GM19438 (cell line): ENCODE measurements around the gene HMOX1.

ENCODE experiments used
- ATAC-seq: cut with Tn5 transposase; IDR thresholded peaks from one replicate; pipeline ENCODE4 v1.9.1; 2021; ENCODE audit warnings: low read depth; ENCODE audit not compliant: unreplicated experiment

Gene HMOX1

GRCh38 chr22:35380537-35381423 lies at the start of gene HMOX1:
Gene HMOX1, plus strand, starts transcription at chr22:35381096. Its CDS starts 78 bp downstream, at chr22:35381174.
- peak; percentile 60 for ATAC-seq

- ATAC-seq: no peak
These were observed 48.6 kb upstream of the HMOX1 start for GRCh38 chr22:35332278-35332677.

GRCh38 chr22:35333220-35333619 lies 47.7 kb upstream of the HMOX1 start:
- ATAC-seq: no peak

GRCh38 chr22:35334004-35334403 lies 46.9 kb upstream of the HMOX1 start:
- ATAC-seq: no peak

GRCh38 chr22:35335468-35335867 lies 45.4 kb upstream of the HMOX1 start:
- ATAC-seq: no peak

GRCh38 chr22:35335936-35336781 lies 44.7 kb upstream of the HMOX1 start:
- ATAC-seq: no peak

- no peak for ATAC-seq
These were observed 43.0 kb upstream of the HMOX1 start for GRCh38 chr22:35337932-35338331.

- ATAC-seq: no peak
These were observed 39.6 kb upstream of the HMOX1 start for GRCh38 chr22:35341090-35341874.

- no peak for ATAC-seq
These were observed 38.5 kb upstream of the HMOX1 start for GRCh38 chr22:35342390-35342789.

GRCh38 chr22:35343664-35344550 lies 37.0 kb upstream of the HMOX1 start:
- no peak for ATAC-seq

GRCh38 chr22:35344956-35345690 lies 35.8 kb upstream of the HMOX1 start:
- ATAC-seq: no peak

GRCh38 chr22:35345808-35346505 lies 34.9 kb upstream of the HMOX1 start:
- no peak for ATAC-seq

GRCh38 chr22:35346596-35347220 lies 34.2 kb upstream of the HMOX1 start:
- no peak for ATAC-seq

GRCh38 chr22:35347462-35347861 lies 33.4 kb upstream of the HMOX1 start:
- ATAC-seq: no peak

GRCh38 chr22:35348026-35348590 lies 32.8 kb upstream of the HMOX1 start:
- no peak for ATAC-seq

GRCh38 chr22:35348703-35349102 lies 32.2 kb upstream of the HMOX1 start:
- no peak for ATAC-seq

- ATAC-seq: no peak
These were observed 31.6 kb upstream of the HMOX1 start for GRCh38 chr22:35349368-35349703.
